BJ (cell line): ENCODE measurements around the gene UBE2L3. TPM values are rescaled to one million over a fixed set of nuclear protein-coding genes. Genes with fewer than 3 reads are reported as not detected.
"Not testable (repeated sequence)": the region's sequence is repeated elsewhere in the genome, so short reads cannot be mapped to it uniquely, and the experiment has no call there.

Source experiments
- CTCF ChIA-PET: fragments of 350-600 bp; formaldehyde crosslinking; extraction: SDS; loops from one replicate; lab custom pipeline; 2021; ENCODE audit warnings: antibody characterized with exemption, inconsistent platforms; lab: Yijun Ruan, JAX
- POLR2A ChIA-PET: fragments of 300-600 bp; sonication (Branson Sonifier 250); formaldehyde crosslinking; extraction: SDS; loops from one replicate; lab custom pipeline; 2021; ENCODE audit warnings: antibody characterized with exemption; lab: Charles Lee
- DNase-seq: peaks from one replicate; pipeline ENCODE4 v3.0.0-alpha.2; 2011; ENCODE audit warnings: low read depth
- H3K27me3 ChIP-seq: 2 replicates; pipeline ENCODE4 v1.6.0; 2011; ENCODE audit warnings: low read length; ENCODE audit not compliant: control insufficient read depth, insufficient read depth
- H3K36me3 ChIP-seq: 2 replicates; pipeline ENCODE4 v1.5.1; 2011; ENCODE audit warnings: low read length; ENCODE audit not compliant: control insufficient read depth, insufficient read depth
- H3K4me3 ChIP-seq: 2 replicates; pipeline ENCODE4 v1.5.1; 2011; ENCODE audit warnings: low read depth, mild to moderate bottlenecking, control low read depth, low read length
- polyA plus RNA-seq: library from polyadenylated mRNA; depleted of rRNA; stranded (reverse); fragments of >200 nt; gene quantifications from 2 replicates; pipeline ENCODE4 v1.2.3, GENCODE V29; 2011
- TF ChIP-seq, protein P1 (sequence below): IDR thresholded peaks from 2 replicates; pipeline ENCODE4 v1.5.1; 2011; ENCODE audit warnings: low read depth, mild to moderate bottlenecking, control low read depth, inconsistent platforms, low read length, moderate library complexity; ENCODE audit not compliant: insufficient read depth

The UBE2L3 gene
- polyA plus RNA-seq, 1 experiment = 47.3 TPM

DNA sequence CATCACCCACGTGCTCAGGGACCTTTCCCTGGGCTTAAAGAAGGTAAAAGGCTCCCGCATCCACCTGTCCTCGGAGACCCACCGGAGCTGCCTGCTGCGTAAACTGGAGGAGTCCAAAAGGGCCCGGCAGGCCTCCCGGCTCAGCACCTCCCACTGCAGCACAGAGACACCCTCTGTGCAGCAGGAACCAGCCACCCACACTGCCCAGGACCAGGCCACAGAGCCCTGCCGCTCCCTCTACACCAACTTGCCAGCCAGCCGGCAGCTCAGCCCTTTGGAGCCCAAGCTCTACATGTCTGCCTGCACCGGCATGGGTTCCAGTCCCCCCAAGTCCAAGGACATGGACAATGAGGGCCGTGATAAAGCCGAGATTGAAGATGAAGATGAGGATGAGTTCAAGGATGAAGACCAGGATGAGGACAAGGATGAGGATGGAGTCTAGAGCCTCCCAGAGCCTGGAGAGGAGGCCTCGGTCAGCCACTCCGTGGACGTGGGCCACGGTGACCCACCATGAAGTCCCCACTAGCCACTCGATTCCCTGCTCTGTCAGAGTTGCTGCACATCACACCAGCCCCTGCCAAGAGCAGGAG is 69.2 kb downstream of the UBE2L3 start:
- H3K27me3 ChIP-seq = no peaks in the 10 kb centered on the region
- POLR2A ChIA-PET = interaction anchor here (0.6 kb wide), 1 partner anchor 1756 kb away, joined by 3 read pairs; no protein-coding TSS in a partner anchor
- no peaks in the 10 kb centered on the region for H3K36me3 ChIP-seq
- H3K4me3 ChIP-seq = no peak overlapping the region
- CTCF ChIA-PET = interaction anchor here (0.7 to 9.3 kb wide), 3 partner anchors 10 to 679 kb away, joined by 3 to 56 read pairs (median 3); no protein-coding TSS in a partner anchor
- TF ChIP-seq, protein P1, sequence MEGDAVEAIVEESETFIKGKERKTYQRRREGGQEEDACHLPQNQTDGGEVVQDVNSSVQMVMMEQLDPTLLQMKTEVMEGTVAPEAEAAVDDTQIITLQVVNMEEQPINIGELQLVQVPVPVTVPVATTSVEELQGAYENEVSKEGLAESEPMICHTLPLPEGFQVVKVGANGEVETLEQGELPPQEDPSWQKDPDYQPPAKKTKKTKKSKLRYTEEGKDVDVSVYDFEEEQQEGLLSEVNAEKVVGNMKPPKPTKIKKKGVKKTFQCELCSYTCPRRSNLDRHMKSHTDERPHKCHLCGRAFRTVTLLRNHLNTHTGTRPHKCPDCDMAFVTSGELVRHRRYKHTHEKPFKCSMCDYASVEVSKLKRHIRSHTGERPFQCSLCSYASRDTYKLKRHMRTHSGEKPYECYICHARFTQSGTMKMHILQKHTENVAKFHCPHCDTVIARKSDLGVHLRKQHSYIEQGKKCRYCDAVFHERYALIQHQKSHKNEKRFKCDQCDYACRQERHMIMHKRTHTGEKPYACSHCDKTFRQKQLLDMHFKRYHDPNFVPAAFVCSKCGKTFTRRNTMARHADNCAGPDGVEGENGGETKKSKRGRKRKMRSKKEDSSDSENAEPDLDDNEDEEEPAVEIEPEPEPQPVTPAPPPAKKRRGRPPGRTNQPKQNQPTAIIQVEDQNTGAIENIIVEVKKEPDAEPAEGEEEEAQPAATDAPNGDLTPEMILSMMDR = no peak
- DNase-seq = no peak

DNA sequence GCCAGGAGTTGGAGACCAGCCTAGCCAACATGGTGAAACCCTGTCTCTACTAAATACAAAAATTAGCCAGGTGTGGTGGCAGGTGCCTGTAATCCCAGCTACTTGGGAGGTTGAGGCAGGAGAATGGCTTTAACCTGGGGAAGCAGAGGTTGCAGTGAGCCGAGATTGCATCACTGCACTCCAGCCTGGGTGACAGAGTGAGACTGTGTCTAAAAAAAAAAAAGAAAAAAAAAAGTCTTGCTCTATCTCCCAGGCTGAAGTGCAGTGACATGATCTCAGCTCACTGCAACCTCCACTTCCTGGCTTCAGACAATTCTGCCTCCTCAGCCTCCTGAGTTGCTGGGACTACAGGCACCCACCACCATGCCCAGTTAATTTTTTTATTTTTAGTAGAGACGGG is 69.9 kb downstream of the UBE2L3 start:
- H3K36me3 ChIP-seq, DNase-seq, H3K27me3 ChIP-seq, H3K4me3 ChIP-seq: not testable (repeated sequence)
- CTCF ChIA-PET = interaction anchor here (9.3 kb wide), 1 partner anchor 10 kb away, joined by 56 read pairs; no protein-coding TSS in a partner anchor
- POLR2A ChIA-PET = interaction anchor here (0.6 kb wide), 1 partner anchor 1757 kb away, joined by 3 read pairs; no protein-coding TSS in a partner anchor

DNA sequence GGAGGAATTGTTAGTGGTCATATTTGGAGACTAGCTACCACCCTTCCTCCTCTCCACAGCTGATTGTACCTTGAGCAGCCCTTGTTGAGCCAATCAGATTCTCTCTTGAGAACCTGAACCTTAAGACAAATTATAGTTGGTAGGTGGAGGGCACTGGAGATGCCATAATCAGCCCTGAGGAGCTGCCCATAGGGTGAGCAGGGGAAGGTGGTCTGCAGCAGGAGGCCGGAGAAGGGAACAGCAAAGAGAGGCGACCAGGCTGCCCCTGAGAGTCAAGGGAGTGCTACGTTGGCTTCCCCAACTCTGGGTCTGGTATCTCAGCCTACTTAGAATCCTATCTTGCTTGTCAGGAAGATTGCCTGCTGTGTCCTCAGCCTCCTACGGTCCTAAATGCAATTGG is 71.8 kb downstream of the UBE2L3 start:
- TF ChIP-seq, protein P1 = no peak
- Histone ChIP-seq H3K36me3 (no peaks in the 10 kb centered on the region; the same call in 1 of the 2 replicates), H3K27me3 (no peaks in the 10 kb centered on the region), H3K4me3 (no peak overlapping the region)
- POLR2A ChIA-PET = no interaction called here
- CTCF ChIA-PET = interaction anchor here (1.9 kb wide), 1 partner anchor 11 kb away, joined by 7 read pairs; no protein-coding TSS in a partner anchor
- no peak for DNase-seq

DNA sequence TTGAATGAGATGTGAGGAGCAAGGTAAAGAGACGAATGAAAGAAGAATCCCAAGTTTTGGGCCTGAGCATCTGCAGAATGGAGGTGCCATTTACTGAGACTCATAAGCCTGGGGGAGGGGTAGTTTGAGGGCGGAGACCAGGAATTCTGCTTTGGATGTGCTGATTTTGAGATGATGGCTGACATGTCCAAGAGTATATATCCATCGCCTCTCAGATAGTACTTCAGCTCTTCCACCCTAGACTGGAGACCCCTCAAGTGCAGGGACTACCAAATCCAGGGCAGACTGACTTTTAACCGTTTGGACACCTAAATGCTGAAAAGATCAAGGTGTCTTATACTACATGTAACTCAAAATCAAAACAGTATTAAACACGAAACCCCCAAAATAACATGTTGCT is 73.3 kb downstream of the UBE2L3 start:
- no peaks in the 10 kb centered on the region; the same call in none of the 2 replicates for H3K36me3 ChIP-seq
- H3K27me3 ChIP-seq = no peaks in the 10 kb centered on the region
- no peak for DNase-seq
- POLR2A ChIA-PET = no interaction called here
- H3K4me3 ChIP-seq = no peak overlapping the region
- TF ChIP-seq, protein P1 = no peak
- CTCF ChIA-PET = interaction anchor here (0.6 to 3.9 kb wide), 12 partner anchors 11 to 77 kb away, joined by 3 to 71 read pairs (median 4); partner anchors contain the start of genes CCDC116 and YDJC

DNA sequence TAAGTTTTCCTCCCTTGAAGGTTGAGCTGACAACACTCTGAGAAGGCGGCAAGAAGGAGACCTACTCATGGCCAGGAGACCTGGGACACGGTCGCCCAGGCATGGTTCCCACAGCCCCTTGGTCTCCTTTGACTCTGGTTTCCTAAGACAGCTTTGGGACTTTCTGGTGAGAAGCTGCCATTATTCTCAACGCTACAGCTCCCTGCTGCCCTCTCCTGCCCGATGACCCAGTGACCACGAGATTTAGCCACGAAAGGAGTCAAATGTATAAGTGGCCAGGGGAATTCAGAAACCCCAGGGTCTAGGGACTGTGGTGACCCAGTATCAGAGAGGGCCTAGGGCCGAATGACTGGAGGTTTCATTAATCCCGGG is 73.9 kb downstream of the UBE2L3 start:
- POLR2A ChIA-PET = no interaction called here
- TF ChIP-seq, protein P1 = peak; percentile 70
- DNase-seq = no peak
- H3K4me3 ChIP-seq = peak overlapping the region; percentile 65
- H3K27me3 ChIP-seq = no peaks in the 10 kb centered on the region
- CTCF ChIA-PET = interaction anchor here (0.6 to 3.9 kb wide), 12 partner anchors 11 to 78 kb away, joined by 3 to 71 read pairs (median 4); partner anchors contain the start of genes CCDC116 and YDJC
- no peaks in the 10 kb centered on the region; the same call in none of the 2 replicates for H3K36me3 ChIP-seq
